ENCODE results near the gene TMEM50B.

GRCh38 chr21:33430858-33431257 is 48.9 kb downstream of the TMEM50B start:
- TF ChIP-seq MAFK (IDR thresholded peaks at IDR 0.05; ENCODE audit: low read depth, low read length) (no peak), TAF1 (IDR thresholded peaks at IDR 0.05; ENCODE audit: low read depth, low read length) (no peak), ATF3 (IDR thresholded peaks at IDR 0.05; ENCODE audit: insufficient read depth, low read depth, low read length) (no peak), SIN3A (conservative IDR thresholded peaks at IDR 0.05 in 1 of 2, IDR thresholded peaks at IDR 0.05 in 1 of 2; ENCODE audit: low read depth in 1 of 2, low read length in 2 of 2) (no peak), CTCF (IDR thresholded peaks at IDR 0.05; ENCODE audit: control extremely low read depth in 1 of 3, insufficient read depth in 1 of 3, low read depth in 1 of 3, low read length in 3 of 3) (no peak), POLR2A (IDR thresholded peaks at IDR 0.05; ENCODE audit: control extremely low read depth in 1 of 2, low read depth in 2 of 2, low read length in 2 of 2) (no peak), POLR2AphosphoS5 (IDR thresholded peaks at IDR 0.05; ENCODE audit: low read depth, low read length) (no peak), KDM1A (IDR thresholded peaks at IDR 0.05; ENCODE audit: borderline replicate concordance, low read length) (no peak), SRF (IDR thresholded peaks at IDR 0.05; ENCODE audit: low read depth, low read length) (no peak), ZNF274 (IDR thresholded peaks at IDR 0.05; ENCODE audit: borderline replicate concordance, extremely low read depth, low read length) (no peak), ATF2 (IDR thresholded peaks at IDR 0.05; ENCODE audit: low read length) (no peak), EP300 (IDR thresholded peaks at IDR 0.05; ENCODE audit: borderline replicate concordance in 1 of 2, low read depth in 2 of 2, low read length in 2 of 2) (no peak), GABPA (IDR thresholded peaks at IDR 0.05; ENCODE audit: borderline replicate concordance, insufficient read depth, low read length) (no peak), EZH2 (IDR thresholded peaks at IDR 0.05; ENCODE audit: low read depth, low read length, severe bottlenecking) (no peak)
